ENCODE measurements around the gene PACRG. TPM values are rescaled to one million over a fixed set of nuclear protein-coding genes. Genes with fewer than 3 reads are reported as not detected.

PACRG gene
- total and polyA plus RNA-seq, 2 donors from 2014 or later, result 7.4 to 20.0 TPM

DNA sequence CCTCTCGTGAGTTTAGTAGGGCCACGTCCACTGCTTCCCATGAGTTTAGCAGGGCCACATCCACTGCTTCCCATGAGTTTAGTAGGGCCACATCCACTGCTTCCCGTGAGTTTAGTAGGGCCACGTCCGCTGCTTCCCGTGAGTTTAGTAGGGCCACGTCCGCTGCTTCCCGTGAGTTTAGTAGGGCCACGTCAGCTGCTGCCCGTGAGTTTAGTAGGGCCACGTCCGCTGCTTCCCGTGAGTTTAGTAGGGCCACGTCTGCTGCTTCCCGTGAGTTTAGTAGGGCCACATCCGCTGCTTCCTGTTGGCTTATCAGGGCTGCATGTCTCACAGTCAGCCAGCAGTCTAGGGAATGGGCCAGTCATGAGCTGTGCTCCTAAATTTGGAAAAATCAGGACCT lies 573.1 kb downstream of the PACRG start:
- no peaks in the 10 kb centered on the region for H3K36me3 ChIP-seq (ENCODE audit: control insufficient read depth in 2 of 3, insufficient read depth in 3 of 3, low read length in 3 of 3)
- H3K9ac ChIP-seq (ENCODE audit: low read length in 3 of 3), result no peak overlapping the region
- FAIRE-seq (no peak), DNase-seq (no peak)
- no peaks in the 10 kb centered on the region for H3K4me1 ChIP-seq (ENCODE audit: control insufficient read depth in 2 of 3, insufficient read depth in 2 of 3, low read depth in 1 of 3, low read length in 3 of 3)
- no peak overlapping the region for H3K4me3 ChIP-seq (ENCODE audit: low read length in 3 of 3)
- H3K27ac ChIP-seq (ENCODE audit: low read depth in 2 of 2, low read length in 2 of 2), result no peak overlapping the region
- intact Hi-C loops (cut with DNase I), result no loop called here
- no peaks in the 10 kb centered on the region for H3K9me3 ChIP-seq (ENCODE audit: control insufficient read depth in 2 of 3, insufficient read depth in 1 of 3, low read length in 3 of 3)
- TF ChIP-seq, protein P1, sequence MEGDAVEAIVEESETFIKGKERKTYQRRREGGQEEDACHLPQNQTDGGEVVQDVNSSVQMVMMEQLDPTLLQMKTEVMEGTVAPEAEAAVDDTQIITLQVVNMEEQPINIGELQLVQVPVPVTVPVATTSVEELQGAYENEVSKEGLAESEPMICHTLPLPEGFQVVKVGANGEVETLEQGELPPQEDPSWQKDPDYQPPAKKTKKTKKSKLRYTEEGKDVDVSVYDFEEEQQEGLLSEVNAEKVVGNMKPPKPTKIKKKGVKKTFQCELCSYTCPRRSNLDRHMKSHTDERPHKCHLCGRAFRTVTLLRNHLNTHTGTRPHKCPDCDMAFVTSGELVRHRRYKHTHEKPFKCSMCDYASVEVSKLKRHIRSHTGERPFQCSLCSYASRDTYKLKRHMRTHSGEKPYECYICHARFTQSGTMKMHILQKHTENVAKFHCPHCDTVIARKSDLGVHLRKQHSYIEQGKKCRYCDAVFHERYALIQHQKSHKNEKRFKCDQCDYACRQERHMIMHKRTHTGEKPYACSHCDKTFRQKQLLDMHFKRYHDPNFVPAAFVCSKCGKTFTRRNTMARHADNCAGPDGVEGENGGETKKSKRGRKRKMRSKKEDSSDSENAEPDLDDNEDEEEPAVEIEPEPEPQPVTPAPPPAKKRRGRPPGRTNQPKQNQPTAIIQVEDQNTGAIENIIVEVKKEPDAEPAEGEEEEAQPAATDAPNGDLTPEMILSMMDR (IDR thresholded peaks at IDR 0.05; ENCODE audit: borderline replicate concordance, extremely low read depth, insufficient read depth), result no peak
- H3K27me3 ChIP-seq (ENCODE audit: control insufficient read depth, insufficient read depth, low read length), result no peaks in the 10 kb centered on the region

DNA sequence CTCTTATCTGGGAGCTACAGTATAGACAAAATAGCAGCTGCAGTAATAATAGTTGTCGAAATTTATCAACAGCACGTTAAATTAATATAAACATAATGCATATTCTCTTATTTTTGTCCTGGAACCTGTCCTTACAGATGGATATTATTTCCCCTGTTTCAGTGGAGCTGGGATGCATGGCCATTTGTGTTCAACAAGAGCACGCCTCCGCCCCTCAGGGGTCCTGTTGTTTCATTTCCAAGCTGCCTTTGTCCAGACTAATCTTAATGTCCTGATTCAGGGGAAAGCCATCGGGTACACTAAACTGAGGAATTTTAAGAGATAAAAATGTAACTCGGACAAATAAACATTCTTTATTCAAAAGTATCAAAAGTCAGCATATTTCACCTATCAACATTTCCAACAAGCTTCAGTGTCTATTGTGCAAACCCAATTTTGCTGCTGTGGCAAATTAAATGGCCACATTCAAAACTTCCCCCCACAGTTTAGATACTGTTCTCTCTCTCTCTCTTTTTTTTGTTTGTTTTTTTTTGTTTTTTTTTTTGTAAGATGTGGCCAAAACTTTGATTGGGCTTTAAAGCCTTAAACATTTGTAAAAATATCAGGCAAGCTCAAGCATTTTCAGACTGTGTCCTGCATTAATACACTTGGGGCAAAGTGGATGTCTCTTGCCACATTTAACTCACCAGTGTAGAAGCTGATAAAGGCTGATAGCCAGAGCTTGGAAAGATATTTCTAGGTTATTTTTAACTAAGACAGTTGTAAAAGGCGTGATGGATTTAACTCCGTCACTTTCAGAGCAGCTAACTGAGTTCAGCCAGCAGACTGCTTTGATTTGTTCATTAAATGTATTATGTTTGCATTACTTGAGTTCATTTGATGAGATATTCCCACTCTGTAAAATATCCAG lies 574.2 kb downstream of the PACRG start:
- TF ChIP-seq, protein P1 (IDR thresholded peaks at IDR 0.05; ENCODE audit: borderline replicate concordance, extremely low read depth, insufficient read depth), result no peak
- Histone ChIP-seq H3K36me3 (ENCODE audit: control insufficient read depth in 2 of 3, insufficient read depth in 3 of 3, low read length in 3 of 3) (no peaks in the 10 kb centered on the region), H3K27ac (ENCODE audit: low read depth in 2 of 2, low read length in 2 of 2) (no peak overlapping the region), H3K4me3 (ENCODE audit: low read length in 3 of 3) (no peak overlapping the region), H3K27me3 (ENCODE audit: control insufficient read depth, insufficient read depth, low read length) (no peaks in the 10 kb centered on the region), H3K9ac (ENCODE audit: low read length in 3 of 3) (no peak overlapping the region), H3K4me1 (ENCODE audit: control insufficient read depth in 2 of 3, insufficient read depth in 2 of 3, low read depth in 1 of 3, low read length in 3 of 3) (no peaks in the 10 kb centered on the region), H3K9me3 (ENCODE audit: control insufficient read depth in 2 of 3, insufficient read depth in 1 of 3, low read length in 3 of 3) (no peaks in the 10 kb centered on the region)
- FAIRE-seq, result no peak
- intact Hi-C loops (cut with DNase I), result no loop called here
- no peak for DNase-seq

DNA sequence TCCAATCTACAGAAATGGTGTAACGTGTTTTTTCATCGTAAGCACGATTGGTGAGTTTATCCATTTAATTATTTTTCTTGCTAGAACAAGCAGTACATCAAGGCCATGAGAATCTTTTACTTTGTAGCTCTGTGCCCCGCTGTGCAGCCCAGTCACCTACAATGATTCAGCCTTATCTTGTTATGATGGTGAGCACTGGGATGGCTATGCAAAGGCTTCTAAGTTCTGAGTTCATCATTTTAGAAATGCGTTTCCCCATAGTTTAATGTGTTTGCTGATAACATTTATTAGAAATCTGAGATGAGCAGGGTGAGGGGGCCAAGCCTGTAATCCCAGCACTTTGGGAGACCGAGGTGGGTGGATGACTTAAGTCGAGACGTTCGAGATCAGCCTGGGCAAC lies 575.0 kb downstream of the PACRG start:
- H3K9ac ChIP-seq (ENCODE audit: low read length in 3 of 3), result no peak overlapping the region
- no peak overlapping the region for H3K27ac ChIP-seq (ENCODE audit: low read depth in 2 of 2, low read length in 2 of 2)
- FAIRE-seq, result no peak
- H3K9me3 ChIP-seq (ENCODE audit: control insufficient read depth in 2 of 3, insufficient read depth in 1 of 3, low read length in 3 of 3), result no peaks in the 10 kb centered on the region
- no peak for DNase-seq
- H3K4me3 ChIP-seq (ENCODE audit: low read length in 3 of 3), result no peak overlapping the region
- H3K36me3 ChIP-seq (ENCODE audit: control insufficient read depth in 2 of 3, insufficient read depth in 3 of 3, low read length in 3 of 3), result no peaks in the 10 kb centered on the region
- TF ChIP-seq, protein P1 (IDR thresholded peaks at IDR 0.05; ENCODE audit: borderline replicate concordance, extremely low read depth, insufficient read depth), result no peak
- no peaks in the 10 kb centered on the region for H3K4me1 ChIP-seq (ENCODE audit: control insufficient read depth in 2 of 3, insufficient read depth in 2 of 3, low read depth in 1 of 3, low read length in 3 of 3)
- intact Hi-C loops (cut with DNase I), result no loop called here
- no peaks in the 10 kb centered on the region for H3K27me3 ChIP-seq (ENCODE audit: control insufficient read depth, insufficient read depth, low read length)

Data from kidney (tissue), 14 donors.